Stimulated activated naive CD8-positive, alpha-beta T cell treated with anti-CD3 and anti-CD28 coated beads, Interleukin-15, Interleukin-2, amounts not matched to agents 100 ng/mL and 50 ng/mL, for 24 hours (primary cell): ENCODE measurements around the gene LASP1.
"Not testable (repeated sequence)": the region's sequence is repeated elsewhere in the genome, so short reads cannot be mapped to it uniquely, and the experiment has no call there.

Source experiments
- H3K27ac Mint-ChIP-seq: one replicate; pipeline ENCODE4 v1.8.0; 2021; ENCODE audit warnings: mild to moderate bottlenecking, mixed read lengths
- H3K27me3 Mint-ChIP-seq: one replicate; pipeline ENCODE4 v1.8.0; 2021; ENCODE audit warnings: mixed read lengths
- H3K36me3 Mint-ChIP-seq: one replicate; pipeline ENCODE4 v1.8.0; 2021; ENCODE audit warnings: low read depth, mixed read lengths
- H3K4me1 Mint-ChIP-seq: one replicate; pipeline ENCODE4 v1.8.0; 2021; ENCODE audit warnings: low read depth, mixed read lengths
- H3K4me3 Mint-ChIP-seq: one replicate; pipeline ENCODE4 v1.8.0; 2021; ENCODE audit warnings: mild to moderate bottlenecking, mixed read lengths
- H3K9me3 Mint-ChIP-seq: one replicate; pipeline ENCODE4 v1.8.0; 2021; ENCODE audit warnings: mixed read lengths

LASP1 gene

DNA sequence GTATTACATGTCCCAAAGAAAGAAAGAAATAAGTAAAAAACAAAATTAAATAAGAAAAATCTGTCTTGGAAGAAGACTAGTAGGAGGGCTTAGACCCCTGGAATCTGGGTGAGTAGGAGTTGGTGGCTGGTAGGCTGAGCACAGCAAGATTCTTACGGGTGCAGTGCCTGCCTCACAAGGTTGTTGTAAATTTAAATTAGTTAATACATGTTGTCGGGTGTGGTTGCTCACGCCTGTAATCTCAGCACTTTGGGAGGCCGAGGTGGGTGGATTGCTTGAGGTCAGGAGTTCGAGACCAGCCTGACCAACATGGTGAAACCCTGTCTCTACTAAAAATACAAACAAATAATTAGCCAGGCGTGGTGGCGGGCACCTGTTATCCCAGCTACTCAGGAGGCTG, 83.9 kb downstream of the LASP1 start:
- not testable (repeated sequence) for H3K36me3 Mint-ChIP-seq, H3K27me3 Mint-ChIP-seq, H3K4me1 Mint-ChIP-seq, H3K9me3 Mint-ChIP-seq, H3K4me3 Mint-ChIP-seq, H3K27ac Mint-ChIP-seq

DNA sequence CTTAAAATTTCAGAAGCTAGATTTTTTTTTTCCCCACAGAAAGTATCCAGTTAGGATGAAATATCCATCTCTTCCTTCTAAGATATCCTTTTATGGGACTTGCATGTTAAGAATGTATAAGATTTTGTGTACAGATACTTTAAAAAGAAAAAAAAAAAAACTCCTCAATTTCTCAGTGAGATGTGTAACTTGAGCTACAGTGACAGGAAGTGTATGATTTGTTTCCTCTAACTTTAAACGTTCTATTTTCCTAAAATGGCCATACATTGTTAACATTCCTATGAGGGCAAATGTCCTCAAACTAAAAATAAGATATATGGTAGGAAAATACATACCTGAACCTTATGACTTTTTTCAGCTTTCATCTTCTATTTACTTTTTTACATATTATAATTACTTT, 88.5 kb downstream of the LASP1 start:
- Mint-ChIP-seq H3K4me1 (peaks cover 38% of the 10 kb centered on the region), H3K9me3 (no peaks in the 10 kb centered on the region), H3K36me3 (no peaks in the 10 kb centered on the region), H3K27ac (no peak overlapping the region), H3K27me3 (no peaks in the 10 kb centered on the region), H3K4me3 (no peak overlapping the region)

DNA sequence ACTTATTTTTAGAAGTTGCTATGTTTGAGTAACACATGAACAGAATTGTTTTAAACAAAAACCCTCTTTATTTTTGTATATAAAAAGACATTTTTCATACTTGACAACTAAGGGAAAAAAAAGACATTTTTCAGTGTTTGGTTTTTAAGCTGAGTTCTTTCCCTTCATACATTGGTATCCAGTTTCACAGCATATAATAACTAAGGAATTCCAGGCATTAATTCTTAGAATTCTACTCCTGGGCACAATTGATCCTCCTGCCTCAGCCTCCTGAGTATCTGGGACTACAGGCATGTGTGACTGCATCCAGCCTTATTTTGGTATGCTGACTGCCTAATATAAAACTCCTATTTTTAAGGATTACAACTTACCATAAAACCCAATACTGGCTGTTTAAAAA, 88.9 kb downstream of the LASP1 start:
- Mint-ChIP-seq H3K36me3 (no peaks in the 10 kb centered on the region), H3K27me3 (no peaks in the 10 kb centered on the region), H3K9me3 (no peaks in the 10 kb centered on the region), H3K4me3 (no peak overlapping the region), H3K4me1 (peaks cover 38% of the 10 kb centered on the region), H3K27ac (no peak overlapping the region)

DNA sequence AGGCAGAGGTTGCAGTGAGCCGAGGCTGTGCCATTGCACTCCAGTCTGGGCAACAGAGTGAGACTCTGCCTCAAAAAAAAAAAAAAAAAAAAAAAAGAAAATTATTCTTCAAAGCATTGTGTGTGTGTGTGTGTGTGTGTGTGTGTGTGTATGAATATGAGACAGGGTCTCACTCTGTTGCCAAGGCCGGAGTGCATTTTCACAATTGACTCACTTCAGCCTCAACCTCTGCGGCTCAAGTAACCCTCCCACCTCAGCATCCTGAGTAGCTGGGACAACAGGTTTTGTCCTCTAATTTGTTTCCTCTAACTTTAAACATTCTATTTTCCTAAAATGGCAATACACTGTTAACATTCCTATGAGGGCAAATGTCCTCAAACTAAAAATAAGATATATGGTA, 89.7 kb downstream of the LASP1 start:
- no peaks in the 10 kb centered on the region for H3K9me3 Mint-ChIP-seq
- H3K27ac Mint-ChIP-seq: no peak overlapping the region
- no peaks in the 10 kb centered on the region for H3K36me3 Mint-ChIP-seq
- H3K4me3 Mint-ChIP-seq: no peak overlapping the region
- H3K27me3 Mint-ChIP-seq: no peaks in the 10 kb centered on the region
- H3K4me1 Mint-ChIP-seq: peaks cover 38% of the 10 kb centered on the region

DNA sequence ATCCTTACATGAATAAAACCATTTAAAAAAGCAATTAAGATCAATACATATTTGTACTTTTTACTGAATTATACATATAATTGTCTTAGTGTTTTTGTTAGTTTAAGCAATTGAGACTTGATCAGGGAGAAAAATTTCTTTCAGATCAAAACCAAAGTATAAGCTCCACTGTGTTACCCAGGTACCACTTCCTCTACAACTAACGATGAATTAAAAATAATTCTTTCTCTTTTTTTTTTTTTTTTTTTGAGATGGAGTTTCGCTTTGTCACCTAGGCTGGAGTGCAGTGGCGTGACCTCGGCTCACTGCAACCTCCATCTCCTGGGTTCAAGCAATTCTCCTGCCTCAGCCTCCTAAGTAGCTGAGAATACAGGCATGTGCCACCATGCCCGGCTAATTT, 90.5 kb downstream of the LASP1 start:
- H3K36me3 Mint-ChIP-seq: no peaks in the 10 kb centered on the region
- H3K4me1 Mint-ChIP-seq: peaks cover 38% of the 10 kb centered on the region
- H3K9me3 Mint-ChIP-seq: no peaks in the 10 kb centered on the region
- peak overlapping the region; percentile 35 for H3K4me3 Mint-ChIP-seq
- no peak overlapping the region for H3K27ac Mint-ChIP-seq
- H3K27me3 Mint-ChIP-seq: no peaks in the 10 kb centered on the region

DNA sequence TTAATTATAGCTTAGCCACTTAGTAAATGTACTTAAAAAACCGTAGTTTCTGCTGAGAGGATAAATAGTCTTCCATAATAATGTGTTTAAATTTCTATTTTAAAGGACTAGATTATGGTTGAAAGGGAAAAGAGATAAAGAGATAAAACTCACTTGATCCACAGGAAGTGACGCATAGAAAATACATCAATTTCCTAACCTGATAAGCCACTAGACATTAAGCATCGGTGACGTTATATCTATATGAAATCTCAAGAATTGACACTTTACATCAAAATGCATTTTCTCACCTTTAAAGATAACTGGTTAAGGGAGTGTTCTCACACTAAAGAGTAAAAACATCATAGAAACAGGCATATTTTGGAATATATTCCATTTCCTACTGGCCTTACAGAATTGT, 91.6 kb downstream of the LASP1 start:
- no peaks in the 10 kb centered on the region for H3K36me3 Mint-ChIP-seq
- H3K9me3 Mint-ChIP-seq: no peaks in the 10 kb centered on the region
- H3K27ac Mint-ChIP-seq: no peak overlapping the region
- H3K4me1 Mint-ChIP-seq: peaks cover 38% of the 10 kb centered on the region
- H3K27me3 Mint-ChIP-seq: no peaks in the 10 kb centered on the region
- H3K4me3 Mint-ChIP-seq: no peak overlapping the region

DNA sequence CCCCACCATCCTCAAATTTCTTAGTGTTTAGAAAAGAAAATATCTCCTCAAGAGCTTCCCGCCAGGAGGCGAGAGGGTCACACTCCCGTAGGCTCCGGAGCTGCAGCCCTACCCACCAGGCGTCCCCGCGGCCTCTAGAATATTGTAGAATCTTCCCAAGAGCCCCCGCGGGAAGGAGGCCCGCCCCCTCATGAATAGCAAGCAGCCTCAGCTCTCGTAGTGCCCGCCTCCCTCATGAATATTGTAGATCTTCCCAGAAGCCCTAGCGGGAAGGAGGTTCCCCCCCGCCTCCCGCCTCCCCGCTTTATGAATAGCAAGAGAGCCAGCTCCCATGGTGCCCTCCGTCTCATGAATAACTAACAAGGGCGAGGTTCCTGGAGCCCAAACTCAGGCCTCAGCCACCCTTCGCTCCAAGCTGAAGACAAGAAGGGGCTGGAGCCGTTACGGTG, 97.5 kb downstream of the LASP1 start, which contains the start of gene FBXO47:
Gene FBXO47 (minus strand): TSS at position 114 of the 449 bp plus-strand sequence. CDS start 4,378 bp downstream, outside the sequence.
- no peaks in the 10 kb centered on the region for H3K9me3 Mint-ChIP-seq
- H3K27ac Mint-ChIP-seq: peak within 1 kb of the TSS; percentile 87
- peaks cover 10% of the 10 kb centered on the region for H3K4me1 Mint-ChIP-seq
- no peaks in the 10 kb centered on the region for H3K36me3 Mint-ChIP-seq
- H3K4me3 Mint-ChIP-seq: peak within 1 kb of the TSS; percentile 67
- H3K27me3 Mint-ChIP-seq: no peaks in the 10 kb centered on the region

DNA sequence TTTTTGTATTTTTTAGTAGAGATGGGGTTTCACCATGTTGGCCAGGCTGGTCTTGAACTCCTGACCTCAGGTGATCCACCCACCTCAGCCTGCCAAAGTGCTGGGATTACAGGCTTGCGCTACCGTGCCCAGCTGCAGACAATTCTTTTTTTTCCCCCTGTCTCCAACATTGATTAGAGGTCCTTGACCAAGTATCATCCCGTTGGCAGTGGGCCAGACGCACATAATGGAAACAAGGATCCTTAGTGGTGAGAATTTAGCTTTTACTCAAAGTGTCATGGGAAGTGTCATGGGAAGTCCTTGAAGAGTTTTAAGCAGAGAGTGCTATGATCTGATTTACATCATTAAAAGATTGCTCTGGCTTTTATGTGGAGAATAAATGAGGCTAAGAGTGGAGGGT, 99.4 kb downstream of the LASP1 start:
- Mint-ChIP-seq H3K9me3 (no peaks in the 10 kb centered on the region), H3K27me3 (no peaks in the 10 kb centered on the region), H3K4me1 (peaks cover 10% of the 10 kb centered on the region), H3K4me3 (no peak overlapping the region), H3K27ac (no peak overlapping the region), H3K36me3 (no peaks in the 10 kb centered on the region)

DNA sequence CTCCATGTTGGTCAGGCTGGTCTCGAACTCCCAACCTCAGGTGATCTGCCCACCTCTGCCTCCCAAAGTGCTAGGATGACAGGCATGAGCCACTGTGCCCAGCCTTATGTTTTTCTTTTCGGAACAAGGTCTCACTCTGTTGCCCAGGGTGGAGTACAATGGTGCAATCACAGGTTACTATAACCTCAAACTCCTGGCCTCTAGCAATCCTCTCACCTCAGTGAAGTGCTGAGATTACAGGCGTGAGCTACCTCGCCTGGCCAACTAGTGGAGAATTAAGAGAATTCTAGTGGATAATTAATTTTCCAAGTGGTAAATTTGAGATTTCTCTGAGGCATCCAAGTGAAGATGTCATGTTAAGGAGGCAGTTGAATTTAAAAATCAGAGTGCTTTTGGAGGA, 100.3 kb downstream of the LASP1 start:
- no peaks in the 10 kb centered on the region for H3K36me3 Mint-ChIP-seq
- H3K27me3 Mint-ChIP-seq: no peaks in the 10 kb centered on the region
- H3K4me3 Mint-ChIP-seq: no peak overlapping the region
- peaks cover 10% of the 10 kb centered on the region for H3K4me1 Mint-ChIP-seq
- no peaks in the 10 kb centered on the region for H3K9me3 Mint-ChIP-seq
- H3K27ac Mint-ChIP-seq: no peak overlapping the region

DNA sequence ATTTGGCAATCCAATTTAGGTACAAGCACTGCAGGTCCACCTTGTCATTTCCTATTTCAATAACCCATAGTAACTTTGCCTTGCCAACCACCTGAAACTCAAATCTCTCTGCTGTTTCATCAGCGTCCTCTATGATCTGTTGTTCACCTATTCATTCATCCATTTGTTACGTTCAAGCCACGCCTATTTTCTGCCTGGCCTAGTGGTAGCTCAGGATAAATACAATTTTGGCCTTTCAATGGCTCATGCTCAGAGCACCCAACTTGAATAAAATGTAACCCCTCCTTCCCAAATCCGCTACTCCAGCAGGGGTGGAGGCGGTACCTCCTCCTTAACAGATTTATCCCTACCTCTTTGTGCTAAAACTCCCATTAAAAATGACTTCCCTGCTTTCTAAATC, 100.9 kb downstream of the LASP1 start:
- H3K4me3 Mint-ChIP-seq: no peak overlapping the region
- peaks cover 12% of the 10 kb centered on the region for H3K4me1 Mint-ChIP-seq
- H3K36me3 Mint-ChIP-seq: no peaks in the 10 kb centered on the region
- no peak overlapping the region for H3K27ac Mint-ChIP-seq
- H3K9me3 Mint-ChIP-seq: no peaks in the 10 kb centered on the region
- H3K27me3 Mint-ChIP-seq: no peaks in the 10 kb centered on the region
